GM21528 (cell line): ENCODE results near the gene GLDC.
"Not testable (repeated sequence)": the region's sequence is repeated elsewhere in the genome, so short reads cannot be mapped to it uniquely, and the experiment has no call there.

Source experiments
- ATAC-seq: cut with Tn5 transposase; IDR thresholded peaks from one replicate; pipeline ENCODE4 v1.9.1; 2021; ENCODE audit warnings: mild to moderate bottlenecking, moderate library complexity; ENCODE audit not compliant: unreplicated experiment, low FRiP score

GLDC gene

GRCh38 chr9:6625363-6625762 lies 20.2 kb downstream of the GLDC start:
- no peak for ATAC-seq

- ATAC-seq, result not testable (repeated sequence)
Measured at GRCh38 chr9:6622784-6623183, 22.7 kb downstream of the GLDC start.

- no peak for ATAC-seq
Measured at GRCh38 chr9:6620796-6621195, 24.7 kb downstream of the GLDC start.

GRCh38 chr9:6620353-6620752 lies 25.2 kb downstream of the GLDC start:
- ATAC-seq, result no peak

GRCh38 chr9:6619909-6620308 lies 25.6 kb downstream of the GLDC start:
- no peak for ATAC-seq

GRCh38 chr9:6616951-6617602 lies 28.5 kb downstream of the GLDC start:
- ATAC-seq, result no peak

GRCh38 chr9:6614489-6614888 lies 31.0 kb downstream of the GLDC start:
- ATAC-seq, result no peak

- ATAC-seq, result no peak
Measured at GRCh38 chr9:6611865-6612264, 33.7 kb downstream of the GLDC start.

GRCh38 chr9:6610073-6610472 lies 35.5 kb downstream of the GLDC start:
- no peak for ATAC-seq

GRCh38 chr9:6609497-6610016 lies 36.0 kb downstream of the GLDC start:
- ATAC-seq, result no peak

GRCh38 chr9:6605202-6605601 lies 40.3 kb downstream of the GLDC start:
- peak; percentile 78 for ATAC-seq

- ATAC-seq, result no peak
Measured at GRCh38 chr9:6600426-6600825, 45.1 kb downstream of the GLDC start.

GRCh38 chr9:6600006-6600405 lies 45.5 kb downstream of the GLDC start:
- no peak for ATAC-seq

- ATAC-seq, result peak; percentile 96
Measured at GRCh38 chr9:6598249-6598725, 47.2 kb downstream of the GLDC start.

GRCh38 chr9:6592791-6593190 lies 52.7 kb downstream of the GLDC start:
- ATAC-seq, result no peak

- ATAC-seq, result no peak
Measured at GRCh38 chr9:6592231-6592630, 53.3 kb downstream of the GLDC start.

GRCh38 chr9:6590772-6591384 lies 54.7 kb downstream of the GLDC start:
- ATAC-seq, result no peak

GRCh38 chr9:6590334-6590733 lies 55.2 kb downstream of the GLDC start:
- ATAC-seq, result no peak

GRCh38 chr9:6584881-6585597 lies 60.5 kb downstream of the GLDC start:
- no peak for ATAC-seq

GRCh38 chr9:6581253-6581652 lies 64.3 kb downstream of the GLDC start:
- ATAC-seq, result no peak

- no peak for ATAC-seq
Measured at GRCh38 chr9:6579613-6580012, 65.9 kb downstream of the GLDC start.
